Keratinocyte (primary cell): ENCODE data around the gene CFAP157. TPM values are rescaled to one million over a fixed set of nuclear protein-coding genes. Genes with fewer than 3 reads are reported as not detected.
"Not testable (repeated sequence)": the region's sequence is repeated elsewhere in the genome, so short reads cannot be mapped to it uniquely, and the experiment has no call there.

ENCODE experiments used
- DNase-seq: peaks from one replicate; pipeline ENCODE4 v3.0.0-alpha.2; 2011; ENCODE audit warnings: low read depth, missing footprints, low spot score
- FAIRE-seq: peaks from 2 replicates; lab custom pipeline; 2011; peaks lifted over from hg19 to GRCh38; lab: Jason Lieb, UNC
- H2AFZ ChIP-seq: 2 replicates; pipeline ENCODE4 v1.6.0; 2012; ENCODE audit warnings: low read length, control low read depth, inconsistent platforms; ENCODE audit not compliant: control insufficient read depth
- H3K27ac ChIP-seq: 2 replicates; pipeline ENCODE4 v1.5.1; 2011; ENCODE audit warnings: low read length; ENCODE audit not compliant: control insufficient read depth, insufficient read depth
- H3K27me3 ChIP-seq: 3 replicates; pipeline ENCODE4 v1.6.0; 2011; ENCODE audit warnings: low read length; ENCODE audit not compliant: control insufficient read depth, insufficient read depth; ENCODE audit errors: extremely low read depth
- H3K36me3 ChIP-seq, 2 experiments: 2 replicates in 1 of 2; 3 replicates in 1 of 2; pipeline ENCODE4 v1.5.1; 2011; ENCODE audit warnings: low read length in 2 of 2, mild to moderate bottlenecking in 1 of 2; ENCODE audit not compliant: control insufficient read depth in 2 of 2, insufficient read depth in 2 of 2; ENCODE audit errors: extremely low read depth in 1 of 2
- H3K4me1 ChIP-seq: 3 replicates; pipeline ENCODE4 v1.5.1; 2011; ENCODE audit warnings: low read length; ENCODE audit not compliant: control insufficient read depth, insufficient read depth; ENCODE audit errors: extremely low read depth
- H3K4me2 ChIP-seq: 3 replicates; pipeline ENCODE4 v1.6.0; 2011; ENCODE audit warnings: low read depth, low read length; ENCODE audit not compliant: control insufficient read depth, insufficient read depth; ENCODE audit errors: extremely low read depth
- H3K4me3 ChIP-seq, 3 experiments: fragments of 200-600 bp in 1 of 3; sonication (generic) in 1 of 3; 2 replicates in 2 of 3; 3 replicates in 1 of 3; pipeline ENCODE4 v1.5.1; 2011 to 2016; ENCODE audit warnings: low read length in 3 of 3, mild to moderate bottlenecking in 3 of 3, control low read depth in 2 of 3, inconsistent platforms in 1 of 3, low read depth in 1 of 3, mixed read lengths in 1 of 3, mixed run types in 1 of 3, moderate library complexity in 1 of 3; ENCODE audit not compliant: control insufficient read depth in 2 of 3, insufficient read depth in 2 of 3; ENCODE audit errors: extremely low read depth in 1 of 3
- H3K79me2 ChIP-seq: 2 replicates; pipeline ENCODE4 v1.6.0; 2012; ENCODE audit warnings: low read length; ENCODE audit not compliant: control insufficient read depth, insufficient read depth
- H3K9ac ChIP-seq: 3 replicates; pipeline ENCODE4 v1.6.0; 2011; ENCODE audit warnings: low read length; ENCODE audit not compliant: control insufficient read depth, insufficient read depth; ENCODE audit errors: extremely low read depth
- H3K9me1 ChIP-seq: 3 replicates; pipeline ENCODE4 v1.6.0; 2011; ENCODE audit warnings: low read length; ENCODE audit not compliant: control insufficient read depth, insufficient read depth; ENCODE audit errors: extremely low read depth
- H3K9me3 ChIP-seq: 2 replicates; pipeline ENCODE4 v1.5.1; 2012; ENCODE audit warnings: low read depth, low read length; ENCODE audit not compliant: control insufficient read depth
- H4K20me1 ChIP-seq: 3 replicates; pipeline ENCODE4 v1.6.0; 2011; ENCODE audit warnings: low read length; ENCODE audit not compliant: control insufficient read depth, insufficient read depth; ENCODE audit errors: extremely low read depth
- CTCF ChIP-seq, 3 experiments: IDR thresholded peaks in 1 of 3; conservative IDR thresholded peaks in 1 of 3; optimal IDR thresholded peaks in 1 of 3; 2 replicates in 2 of 3; 3 replicates in 1 of 3; pipeline versions ENCODE3 to v1.5.1; 2011; ENCODE audit warnings: low read length in 3 of 3, mild to moderate bottlenecking in 3 of 3, moderate library complexity in 2 of 3, control low read depth in 1 of 3, inconsistent platforms in 1 of 3; ENCODE audit not compliant: insufficient read depth in 2 of 3; ENCODE audit errors: extremely low read depth in 1 of 3
- EZH2 ChIP-seq: IDR thresholded peaks from one replicate; pipeline ENCODE4 v1.6.1; 2012; ENCODE audit warnings: inconsistent platforms, mild to moderate bottlenecking, low read length, moderate library complexity
- dilution Hi-C: fragments of 300-500 bp; cut with MboI; formaldehyde crosslinking; loops from one replicate; pipeline ENCODE4 v1.7.0; 2020; ENCODE audit warnings: low sequenced_read_pairs; ENCODE audit not compliant: extremely low pct_ligation_motif_present
- polyA plus RNA-seq, 5 experiments: library from polyadenylated mRNA; depleted of rRNA in 3 of 5; stranded (reverse) in 3 of 5; stranded (forward) in 1 of 5; unstranded in 1 of 5; fragments of >200 nt; gene quantifications; 1 replicate in 1 of 5; 2 replicates in 3 of 5; 3 replicates in 1 of 5; pipeline versions ENCODE4 v1.2.1 to v1.2.3, GENCODE V29; 2011 to 2012; ENCODE audit warnings: missing spikeins in 2 of 5, low read depth in 1 of 5, low replicate concordance in 1 of 5

Gene CFAP157
- polyA plus RNA-seq, 1 donor (not counting 4 experiments of a cell fraction or from before 2014, with no cell fraction given) = not detected

DNA sequence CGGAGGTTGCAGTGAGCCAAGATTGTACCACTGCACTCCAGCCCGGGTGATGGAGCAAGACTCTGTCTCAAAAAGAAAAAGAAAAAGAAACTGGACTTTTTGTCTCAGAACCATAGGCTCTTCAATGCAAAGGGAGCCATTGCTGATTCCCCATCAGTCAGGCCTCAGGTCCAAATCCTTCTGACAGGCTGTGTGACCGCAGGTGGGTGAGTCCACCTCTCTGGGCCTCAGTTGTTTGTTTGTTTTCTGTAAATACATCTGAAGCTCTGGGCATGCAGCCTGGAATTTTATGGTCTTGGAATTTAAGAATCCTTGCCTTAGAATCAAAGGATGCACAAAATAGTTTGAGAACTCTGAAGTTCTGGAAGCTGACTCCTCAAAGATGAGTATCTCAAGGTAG lies 49.4 kb downstream of the CFAP157 start:
- TF ChIP-seq CTCF (optimal IDR thresholded peaks at IDR 0.05 in 1 of 3, IDR thresholded peaks at IDR 0.05 in 1 of 3, conservative IDR thresholded peaks at IDR 0.05 in 1 of 3; ENCODE audit: extremely low read depth in 1 of 3, insufficient read depth in 2 of 3, low read length in 3 of 3) (no peak), EZH2 (no peak)
- H3K4me3 ChIP-seq = no peak overlapping the region
- no peaks in the 10 kb centered on the region for H3K79me2 ChIP-seq
- no peaks in the 10 kb centered on the region for H4K20me1 ChIP-seq
- H2AFZ ChIP-seq = no peak overlapping the region
- H3K36me3 ChIP-seq = no peaks in the 10 kb centered on the region
- H3K27ac ChIP-seq = no peak overlapping the region
- no peaks in the 10 kb centered on the region for H3K4me1 ChIP-seq
- FAIRE-seq (no peak), DNase-seq (no peak)
- H3K9me1 ChIP-seq = no peaks in the 10 kb centered on the region
- dilution Hi-C loops = no loop called here
- H3K27me3 ChIP-seq = peaks cover 46% of the 10 kb centered on the region
- H3K4me2 ChIP-seq = no peak overlapping the region
- no peaks in the 10 kb centered on the region for H3K9me3 ChIP-seq
- no peak overlapping the region for H3K9ac ChIP-seq

DNA sequence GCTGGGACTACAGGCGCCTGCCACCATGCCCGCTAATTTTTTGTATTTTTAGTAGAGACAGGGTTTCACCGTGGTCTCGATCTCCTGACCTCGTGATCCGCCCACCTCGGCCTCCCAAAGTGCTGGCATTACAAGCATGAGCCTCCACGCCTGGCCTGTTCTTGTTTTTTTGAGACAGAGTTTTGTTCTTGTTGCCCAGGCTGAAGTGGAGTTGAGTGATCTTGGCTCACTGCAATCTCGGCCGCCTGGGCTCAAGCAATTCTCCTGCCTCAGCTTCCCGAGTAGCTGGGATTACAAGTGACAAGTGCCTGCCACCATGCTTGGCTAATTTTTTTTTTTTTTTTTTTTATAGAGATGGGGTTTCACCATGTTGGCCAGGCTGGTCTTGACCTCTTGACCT lies 50.0 kb downstream of the CFAP157 start:
- FAIRE-seq, H4K20me1 ChIP-seq, H2AFZ ChIP-seq, H3K27ac ChIP-seq, H3K36me3 ChIP-seq, dilution Hi-C loops, H3K4me1 ChIP-seq, H3K4me2 ChIP-seq, H3K9ac ChIP-seq, DNase-seq, H3K79me2 ChIP-seq, H3K4me3 ChIP-seq, H3K9me1 ChIP-seq, H3K9me3 ChIP-seq: not testable (repeated sequence)
- H3K27me3 ChIP-seq = peaks cover 47% of the 10 kb centered on the region

DNA sequence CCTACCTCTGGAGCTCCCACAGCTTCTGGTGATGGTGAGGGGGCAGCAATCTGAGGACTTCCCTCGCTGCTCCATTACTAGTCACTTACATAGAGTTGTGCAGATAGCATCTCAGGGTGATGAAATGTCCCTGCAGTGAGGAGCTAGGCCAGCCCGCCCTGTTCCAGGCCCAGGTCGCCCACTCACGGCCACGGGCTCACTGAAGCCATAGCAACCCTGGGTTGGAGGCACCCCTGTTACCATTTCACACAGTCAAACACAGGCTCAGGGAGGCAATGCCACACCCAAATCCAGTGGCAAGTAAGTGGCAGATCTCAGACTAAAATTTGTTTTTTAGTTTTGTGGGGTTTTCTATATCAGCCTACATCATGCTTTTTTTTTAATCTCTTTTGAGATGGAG lies 52.1 kb downstream of the CFAP157 start:
- H3K27ac ChIP-seq = no peak overlapping the region
- peaks cover 28% of the 10 kb centered on the region for H3K27me3 ChIP-seq
- FAIRE-seq (no peak), DNase-seq (no peak)
- no peak overlapping the region for H2AFZ ChIP-seq
- H3K9ac ChIP-seq = no peak overlapping the region
- TF ChIP-seq EZH2 = no peak
- TF ChIP-seq CTCF (optimal IDR thresholded peaks at IDR 0.05 in 1 of 3, IDR thresholded peaks at IDR 0.05 in 1 of 3, conservative IDR thresholded peaks at IDR 0.05 in 1 of 3; ENCODE audit: extremely low read depth in 1 of 3, insufficient read depth in 2 of 3, low read length in 3 of 3) = no peak
- H4K20me1 ChIP-seq = no peaks in the 10 kb centered on the region
- H3K79me2 ChIP-seq = no peaks in the 10 kb centered on the region
- H3K4me1 ChIP-seq = no peaks in the 10 kb centered on the region
- H3K4me3 ChIP-seq = no peak overlapping the region
- no peaks in the 10 kb centered on the region for H3K9me3 ChIP-seq
- H3K9me1 ChIP-seq = no peaks in the 10 kb centered on the region
- no peak overlapping the region for H3K4me2 ChIP-seq
- dilution Hi-C loops = no loop called here
- H3K36me3 ChIP-seq = no peaks in the 10 kb centered on the region
